Measurements from ENCODE around the gene TNS3. TPM values are rescaled to one million over a fixed set of nuclear protein-coding genes. Genes with fewer than 3 reads are reported as not detected.

TNS3 gene
- total and polyA plus RNA-seq, 5 donors from 2014 or later, result 1.4 TPM; not detected in 4

- Mint-ChIP-seq H3K4me3 (no peak overlapping the region), H3K27me3 (peaks cover 5% of the 10 kb centered on the region), H3K36me3 (no peaks in the 10 kb centered on the region), H3K9me3 (peaks cover 0 to 9% (median 2%) of the 10 kb centered on the region in 7 donors), H3K27ac (no peak overlapping the region), H3K4me1 (no peaks in the 10 kb centered on the region)
- Histone ChIP-seq H3K27me3 (ENCODE audit: control insufficient read depth, insufficient read depth, low read length) (no peaks in the 10 kb centered on the region), H3K9me3 (ENCODE audit: control insufficient read depth in 2 of 2, low read length in 2 of 2) (no peaks in the 10 kb centered on the region), H3K4me3 (ENCODE audit: low read depth, low read length) (no peak overlapping the region), H3K27ac (ENCODE audit: insufficient read depth, low read length, poor library complexity, severe bottlenecking) (no peak overlapping the region), H3K4me1 (ENCODE audit: control insufficient read depth, insufficient read depth, low read length, poor library complexity, severe bottlenecking) (no peaks in the 10 kb centered on the region), H3K36me3 (ENCODE audit: control insufficient read depth, insufficient read depth, low read length) (no peaks in the 10 kb centered on the region)
- DNase-seq (no peak), ATAC-seq (ENCODE audit: low read depth in 2 of 2) (no peak)
Observed at GRCh38 chr7:47304727-47305719, 276.9 kb downstream of the TNS3 start.

- Histone ChIP-seq H3K27ac (ENCODE audit: insufficient read depth, low read length, poor library complexity, severe bottlenecking) (no peak overlapping the region), H3K4me3 (ENCODE audit: low read depth, low read length) (no peak overlapping the region), H3K9me3 (ENCODE audit: control insufficient read depth in 2 of 2, low read length in 2 of 2) (no peaks in the 10 kb centered on the region), H3K36me3 (ENCODE audit: control insufficient read depth, insufficient read depth, low read length) (no peaks in the 10 kb centered on the region), H3K27me3 (ENCODE audit: control insufficient read depth, insufficient read depth, low read length) (no peaks in the 10 kb centered on the region), H3K4me1 (ENCODE audit: control insufficient read depth, insufficient read depth, low read length, poor library complexity, severe bottlenecking) (no peaks in the 10 kb centered on the region)
- H3K9me3 Mint-ChIP-seq, result peaks cover 0 to 7% (median 1%) of the 10 kb centered on the region in 7 donors
- H3K27me3 Mint-ChIP-seq, result no peaks in the 10 kb centered on the region
- no peaks in the 10 kb centered on the region for H3K36me3 Mint-ChIP-seq
- peak overlapping the region in 1 of 4 donors; percentile 58 for H3K4me3 Mint-ChIP-seq
- no peak for DNase-seq
- H3K4me1 Mint-ChIP-seq, result no peaks in the 10 kb centered on the region
- ATAC-seq (ENCODE audit: low read depth in 2 of 2), result no peak
- no peak overlapping the region for H3K27ac Mint-ChIP-seq
Observed at GRCh38 chr7:47303695-47304453, 278.0 kb downstream of the TNS3 start.

DNA sequence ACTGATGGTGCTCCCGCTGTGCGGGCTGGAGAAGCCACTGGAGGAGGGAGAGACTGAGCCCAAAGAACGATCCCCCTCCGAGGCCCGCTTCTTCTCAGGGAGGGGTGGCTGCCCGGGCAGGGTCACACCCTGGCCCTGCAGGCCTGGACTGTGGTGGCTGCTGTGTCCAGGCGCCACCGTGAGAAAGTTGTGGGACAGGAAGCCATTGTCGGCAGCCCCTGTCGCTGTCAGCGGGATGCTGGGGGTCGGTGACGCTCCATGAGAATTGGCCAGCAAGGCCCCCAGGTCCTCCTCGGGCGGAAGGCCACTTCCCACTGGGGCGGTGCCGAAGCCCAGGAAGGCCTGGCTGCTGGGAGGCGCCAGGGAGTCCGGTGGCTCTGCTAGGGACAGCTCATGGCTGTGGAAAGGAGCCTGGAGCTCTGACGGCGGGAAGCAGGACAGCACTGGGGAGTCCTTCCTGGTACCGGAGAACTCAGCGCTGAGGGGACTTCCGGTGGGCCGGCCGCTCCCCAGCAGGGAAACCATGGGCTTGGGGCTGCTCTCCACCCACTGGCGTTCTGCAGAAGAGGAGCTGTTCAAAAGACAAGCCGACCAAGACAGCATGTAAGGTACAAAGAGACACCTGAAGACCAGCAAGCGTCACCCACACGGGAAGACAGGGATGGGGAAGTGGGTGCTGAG lies 278.8 kb downstream of the TNS3 start:
- no peak overlapping the region for H3K4me3 Mint-ChIP-seq
- no peaks in the 10 kb centered on the region for H3K27me3 ChIP-seq (ENCODE audit: control insufficient read depth, insufficient read depth, low read length)
- H3K36me3 ChIP-seq (ENCODE audit: control insufficient read depth, insufficient read depth, low read length), result no peaks in the 10 kb centered on the region
- no peak overlapping the region for H3K27ac Mint-ChIP-seq
- no peaks in the 10 kb centered on the region for H3K36me3 Mint-ChIP-seq
- ATAC-seq (ENCODE audit: low read depth in 2 of 2) (no peak), DNase-seq (no peak)
- no peak overlapping the region for H3K4me3 ChIP-seq (ENCODE audit: low read depth, low read length)
- H3K27ac ChIP-seq (ENCODE audit: insufficient read depth, low read length, poor library complexity, severe bottlenecking), result no peak overlapping the region
- H3K9me3 ChIP-seq (ENCODE audit: control insufficient read depth in 2 of 2, low read length in 2 of 2), result no peaks in the 10 kb centered on the region
- H3K4me1 Mint-ChIP-seq, result no peaks in the 10 kb centered on the region
- H3K9me3 Mint-ChIP-seq, result peaks cover 0 to 2% (median 0%) of the 10 kb centered on the region in 7 donors
- no peaks in the 10 kb centered on the region for H3K27me3 Mint-ChIP-seq
- H3K4me1 ChIP-seq (ENCODE audit: control insufficient read depth, insufficient read depth, low read length, poor library complexity, severe bottlenecking), result no peaks in the 10 kb centered on the region

GRCh38 chr7:47302560-47302959 lies 279.4 kb downstream of the TNS3 start:
- no peak for ATAC-seq (ENCODE audit: low read depth in 2 of 2)
- Histone ChIP-seq H3K27ac (ENCODE audit: insufficient read depth, low read length, poor library complexity, severe bottlenecking) (no peak overlapping the region), H3K36me3 (ENCODE audit: control insufficient read depth, insufficient read depth, low read length) (no peaks in the 10 kb centered on the region), H3K4me3 (ENCODE audit: low read depth, low read length) (no peak overlapping the region), H3K4me1 (ENCODE audit: control insufficient read depth, insufficient read depth, low read length, poor library complexity, severe bottlenecking) (no peaks in the 10 kb centered on the region), H3K27me3 (ENCODE audit: control insufficient read depth, insufficient read depth, low read length) (no peaks in the 10 kb centered on the region), H3K9me3 (ENCODE audit: control insufficient read depth in 2 of 2, low read length in 2 of 2) (no peaks in the 10 kb centered on the region)
- Mint-ChIP-seq H3K4me1 (no peaks in the 10 kb centered on the region), H3K27ac (no peak overlapping the region), H3K36me3 (no peaks in the 10 kb centered on the region), H3K27me3 (no peaks in the 10 kb centered on the region), H3K4me3 (no peak overlapping the region), H3K9me3 (peaks cover 0 to 2% (median 0%) of the 10 kb centered on the region in 7 donors)
- no peak for DNase-seq

- H3K27ac Mint-ChIP-seq, result no peak overlapping the region
- H3K4me3 Mint-ChIP-seq, result no peak overlapping the region
- H3K9me3 Mint-ChIP-seq, result peaks cover 0 to 1% (median 0%) of the 10 kb centered on the region in 7 donors
- H3K4me3 ChIP-seq (ENCODE audit: low read depth, low read length), result no peak overlapping the region
- DNase-seq (no peak), ATAC-seq (ENCODE audit: low read depth in 2 of 2) (no peak)
- no peaks in the 10 kb centered on the region for H3K36me3 ChIP-seq (ENCODE audit: control insufficient read depth, insufficient read depth, low read length)
- no peak overlapping the region for H3K27ac ChIP-seq (ENCODE audit: insufficient read depth, low read length, poor library complexity, severe bottlenecking)
- H3K4me1 Mint-ChIP-seq, result no peaks in the 10 kb centered on the region
- H3K27me3 Mint-ChIP-seq, result no peaks in the 10 kb centered on the region
- H3K4me1 ChIP-seq (ENCODE audit: control insufficient read depth, insufficient read depth, low read length, poor library complexity, severe bottlenecking), result no peaks in the 10 kb centered on the region
- H3K9me3 ChIP-seq (ENCODE audit: control insufficient read depth in 2 of 2, low read length in 2 of 2), result no peaks in the 10 kb centered on the region
- no peaks in the 10 kb centered on the region for H3K27me3 ChIP-seq (ENCODE audit: control insufficient read depth, insufficient read depth, low read length)
- H3K36me3 Mint-ChIP-seq, result no peaks in the 10 kb centered on the region
Observed at GRCh38 chr7:47301657-47302295, 280.1 kb downstream of the TNS3 start.

GRCh38 chr7:47301105-47301477 lies 280.8 kb downstream of the TNS3 start:
- no peaks in the 10 kb centered on the region for H3K4me1 Mint-ChIP-seq
- ATAC-seq (ENCODE audit: low read depth in 2 of 2), result no peak

GRCh38 chr7:47300472-47301104 lies 281.3 kb downstream of the TNS3 start:
- no peaks in the 10 kb centered on the region for H3K36me3 ChIP-seq (ENCODE audit: control insufficient read depth, insufficient read depth, low read length)
- H3K4me1 Mint-ChIP-seq, result no peaks in the 10 kb centered on the region
- no peak overlapping the region for H3K4me3 ChIP-seq (ENCODE audit: low read depth, low read length)
- no peaks in the 10 kb centered on the region for H3K4me1 ChIP-seq (ENCODE audit: control insufficient read depth, insufficient read depth, low read length, poor library complexity, severe bottlenecking)
- H3K27ac ChIP-seq (ENCODE audit: insufficient read depth, low read length, poor library complexity, severe bottlenecking), result no peak overlapping the region
- H3K4me3 Mint-ChIP-seq, result no peak overlapping the region
- no peaks in the 10 kb centered on the region for H3K27me3 ChIP-seq (ENCODE audit: control insufficient read depth, insufficient read depth, low read length)
- no peak overlapping the region for H3K27ac Mint-ChIP-seq
- DNase-seq (no peak), ATAC-seq (ENCODE audit: low read depth in 2 of 2) (no peak)
- H3K9me3 ChIP-seq (ENCODE audit: control insufficient read depth in 2 of 2, low read length in 2 of 2), result no peaks in the 10 kb centered on the region
- H3K36me3 Mint-ChIP-seq, result no peaks in the 10 kb centered on the region
- H3K27me3 Mint-ChIP-seq, result no peaks in the 10 kb centered on the region
- H3K9me3 Mint-ChIP-seq, result peaks cover 0 to 1% (median 0%) of the 10 kb centered on the region in 7 donors

More at GRCh38 chr7:47301105-47301477, 280.8 kb downstream of the TNS3 start:
- Histone ChIP-seq H3K4me3 (ENCODE audit: low read depth, low read length) (no peak overlapping the region), H3K4me1 (ENCODE audit: control insufficient read depth, insufficient read depth, low read length, poor library complexity, severe bottlenecking) (no peaks in the 10 kb centered on the region), H3K27me3 (ENCODE audit: control insufficient read depth, insufficient read depth, low read length) (no peaks in the 10 kb centered on the region), H3K9me3 (ENCODE audit: control insufficient read depth in 2 of 2, low read length in 2 of 2) (no peaks in the 10 kb centered on the region), H3K27ac (ENCODE audit: insufficient read depth, low read length, poor library complexity, severe bottlenecking) (no peak overlapping the region), H3K36me3 (ENCODE audit: control insufficient read depth, insufficient read depth, low read length) (no peaks in the 10 kb centered on the region)
- Mint-ChIP-seq H3K27me3 (no peaks in the 10 kb centered on the region), H3K9me3 (peaks cover 0 to 1% (median 0%) of the 10 kb centered on the region in 7 donors), H3K36me3 (no peaks in the 10 kb centered on the region), H3K27ac (no peak overlapping the region), H3K4me3 (no peak overlapping the region)
- no peak for DNase-seq

All from CD4-positive, CD25-positive, alpha-beta regulatory T cell (primary cell).